IPS-15b (cell line): ENCODE measurements around the gene PHACTR1.

Experiments
- H3K27me3 ChIP-seq: one replicate; pipeline ENCODE4 v1.6.1; 2013; ENCODE audit warnings: low read length; ENCODE audit not compliant: control insufficient read depth, insufficient read depth
- H3K36me3 ChIP-seq: one replicate; pipeline ENCODE4 v1.6.1; 2013; ENCODE audit warnings: low read length; ENCODE audit not compliant: control insufficient read depth, insufficient read depth
- H3K4me1 ChIP-seq: one replicate; pipeline ENCODE4 v1.6.1; 2013; ENCODE audit warnings: mild to moderate bottlenecking, low read length; ENCODE audit not compliant: control insufficient read depth, insufficient read depth
- H3K4me3 ChIP-seq: one replicate; pipeline ENCODE4 v1.5.1; 2013; ENCODE audit warnings: low read depth, low read length
- H3K9ac ChIP-seq: one replicate; pipeline ENCODE4 v1.6.1; 2013; ENCODE audit warnings: low read depth, mild to moderate bottlenecking, low read length
- H3K9me3 ChIP-seq: one replicate; pipeline ENCODE4 v1.6.1; 2013; ENCODE audit warnings: mild to moderate bottlenecking, low read length; ENCODE audit not compliant: control insufficient read depth, insufficient read depth

PHACTR1 gene

GRCh38 chr6:13007744-13008143 is 291.2 kb downstream of the PHACTR1 start:
- Histone ChIP-seq H3K4me3 (no peak overlapping the region), H3K27me3 (peaks cover 14% of the 10 kb centered on the region), H3K9me3 (no peaks in the 10 kb centered on the region), H3K4me1 (peaks cover 4% of the 10 kb centered on the region), H3K9ac (no peak overlapping the region), H3K36me3 (no peaks in the 10 kb centered on the region)

- Histone ChIP-seq H3K9ac (no peak overlapping the region), H3K36me3 (no peaks in the 10 kb centered on the region), H3K4me1 (peaks cover 7% of the 10 kb centered on the region), H3K9me3 (no peaks in the 10 kb centered on the region), H3K4me3 (no peak overlapping the region), H3K27me3 (peaks cover 17% of the 10 kb centered on the region)
Observed at GRCh38 chr6:13009031-13009430, 292.5 kb downstream of the PHACTR1 start.

DNA sequence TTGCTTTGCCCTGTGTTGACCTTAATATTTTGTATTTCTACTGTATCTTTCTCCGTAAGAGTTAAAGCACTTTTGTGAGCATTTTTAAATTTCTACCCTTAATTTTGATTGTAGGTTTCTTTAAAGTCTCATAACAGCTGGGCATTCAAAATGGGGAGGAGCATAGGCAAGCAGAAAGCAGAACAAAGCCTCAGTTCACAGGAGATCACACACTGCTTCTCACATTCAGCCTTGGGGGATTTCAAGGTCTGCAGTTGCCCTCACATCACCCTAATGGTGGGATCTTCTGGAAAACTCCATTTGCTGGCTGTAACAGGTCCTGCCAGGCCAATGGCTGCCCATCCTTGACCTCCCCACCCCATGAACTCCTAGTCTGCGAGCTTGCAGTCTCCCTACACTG is 292.9 kb downstream of the PHACTR1 start:
- Histone ChIP-seq H3K4me3 (no peak overlapping the region), H3K27me3 (peaks cover 21% of the 10 kb centered on the region), H3K36me3 (no peaks in the 10 kb centered on the region), H3K9ac (no peak overlapping the region), H3K9me3 (no peaks in the 10 kb centered on the region), H3K4me1 (peaks cover 7% of the 10 kb centered on the region)

DNA sequence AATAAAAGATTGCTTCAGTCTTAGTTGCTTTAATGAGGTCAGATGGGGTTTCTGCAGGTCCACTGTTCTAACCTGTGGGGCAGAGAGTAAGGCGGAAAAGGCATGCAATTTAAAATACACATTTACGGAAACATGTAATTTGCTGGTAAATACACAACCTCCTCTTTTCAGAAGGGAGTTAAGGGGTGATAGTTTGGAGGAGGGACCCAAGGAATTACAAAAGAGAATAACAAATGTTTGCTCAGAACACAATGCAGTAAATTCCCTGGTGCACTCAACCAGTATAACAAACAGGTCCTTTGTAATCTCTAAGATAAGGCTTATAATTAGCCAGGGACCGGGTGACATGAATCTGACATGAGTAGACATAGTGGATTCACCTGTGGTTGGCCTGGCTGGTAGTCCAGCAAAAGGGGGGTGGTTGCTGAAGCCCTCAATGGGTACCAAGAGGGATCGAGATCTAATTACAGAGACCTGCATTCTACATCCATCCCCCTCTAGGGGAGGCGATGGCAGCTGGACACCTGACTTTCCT is 295.1 kb downstream of the PHACTR1 start:
- no peaks in the 10 kb centered on the region for H3K36me3 ChIP-seq
- peaks cover 36% of the 10 kb centered on the region for H3K27me3 ChIP-seq
- H3K4me1 ChIP-seq = peaks cover 7% of the 10 kb centered on the region
- H3K4me3 ChIP-seq = no peak overlapping the region
- H3K9me3 ChIP-seq = no peaks in the 10 kb centered on the region
- H3K9ac ChIP-seq = no peak overlapping the region

- peaks cover 36% of the 10 kb centered on the region for H3K27me3 ChIP-seq
- H3K4me1 ChIP-seq = peaks cover 7% of the 10 kb centered on the region
- no peaks in the 10 kb centered on the region for H3K36me3 ChIP-seq
- no peaks in the 10 kb centered on the region for H3K9me3 ChIP-seq
- H3K9ac ChIP-seq = no peak overlapping the region
- H3K4me3 ChIP-seq = peak overlapping the region; percentile 83
Observed at GRCh38 chr6:13012296-13012695, 295.7 kb downstream of the PHACTR1 start.

DNA sequence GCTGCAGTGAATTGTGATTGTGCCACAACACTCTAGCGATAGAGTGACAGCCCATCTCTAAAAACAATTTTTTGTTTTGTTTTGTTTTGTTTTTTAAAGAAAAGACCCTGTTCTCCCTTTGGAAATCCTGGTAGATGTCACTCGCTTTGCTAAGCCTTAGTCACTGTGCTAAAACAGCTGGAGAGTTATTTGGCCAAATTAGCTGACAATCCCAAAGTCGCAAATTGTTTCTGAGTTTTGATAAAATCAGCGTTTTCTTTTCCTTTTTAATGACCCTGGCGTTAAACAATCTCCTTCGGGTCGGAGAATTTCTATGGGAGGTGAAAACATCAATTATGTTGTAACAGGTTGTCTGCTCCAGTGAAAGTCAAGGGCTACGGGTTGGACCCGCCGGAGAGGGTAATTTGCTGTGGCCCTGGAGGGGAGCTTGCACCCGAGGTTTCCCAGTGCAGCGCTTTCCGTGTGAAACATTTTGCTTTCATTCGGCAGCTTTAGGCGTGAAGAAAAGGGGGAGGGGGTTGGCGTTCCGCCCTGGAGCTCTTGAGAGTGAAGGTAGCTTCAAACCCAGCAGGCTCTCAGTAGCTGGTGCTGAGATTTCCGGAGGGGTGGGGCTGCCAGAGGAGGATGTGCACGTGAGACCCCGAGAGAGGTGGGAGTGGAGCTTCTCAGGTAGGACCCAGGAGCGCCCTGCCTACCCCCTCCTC is 296.6 kb downstream of the PHACTR1 start:
- Histone ChIP-seq H3K4me3 (peak overlapping the region; percentile 83), H3K36me3 (no peaks in the 10 kb centered on the region), H3K4me1 (peaks cover 7% of the 10 kb centered on the region), H3K9ac (no peak overlapping the region), H3K9me3 (no peaks in the 10 kb centered on the region), H3K27me3 (peaks cover 36% of the 10 kb centered on the region)

DNA sequence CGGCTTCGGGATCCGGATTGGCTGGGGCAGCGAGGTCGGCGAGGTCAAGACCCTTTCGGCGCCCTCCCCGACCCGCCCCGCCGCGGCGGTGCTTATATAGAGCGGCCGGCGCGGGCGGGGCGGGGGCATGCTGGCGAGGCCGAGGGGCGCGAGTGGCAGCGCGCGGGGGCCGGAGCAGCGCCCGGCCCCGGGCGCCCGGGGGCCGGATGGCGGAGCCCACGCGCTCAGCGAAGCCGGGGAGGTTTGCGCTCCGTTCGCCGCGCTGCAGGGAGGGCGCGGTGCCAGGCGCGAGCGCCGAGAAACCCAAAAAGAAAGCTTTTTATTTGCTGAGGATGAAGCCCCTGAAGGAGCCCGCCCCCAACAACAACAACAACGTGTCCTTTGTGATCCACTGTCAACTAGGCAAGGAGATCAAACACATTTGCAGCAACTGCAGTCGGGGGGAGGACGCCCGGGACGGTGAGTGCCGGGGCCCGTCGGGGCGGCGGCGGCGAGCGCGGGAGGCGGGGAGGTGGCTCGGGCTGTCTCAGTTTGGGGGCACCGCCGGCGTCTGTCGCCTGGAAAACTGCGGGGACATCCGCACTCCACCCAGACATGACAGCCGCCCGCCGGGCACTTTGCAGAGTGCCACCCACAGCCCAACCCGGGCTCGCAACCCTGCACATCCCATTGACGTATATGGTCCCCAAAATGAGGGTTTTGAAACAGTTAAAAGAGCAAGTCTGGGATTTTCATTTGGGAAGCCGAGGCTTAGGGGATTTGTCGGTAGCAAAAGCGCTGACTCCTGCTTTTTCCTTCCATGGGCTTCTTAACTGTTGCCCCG is 297.3 kb downstream of the PHACTR1 start:
- H3K27me3 ChIP-seq = peaks cover 36% of the 10 kb centered on the region

DNA sequence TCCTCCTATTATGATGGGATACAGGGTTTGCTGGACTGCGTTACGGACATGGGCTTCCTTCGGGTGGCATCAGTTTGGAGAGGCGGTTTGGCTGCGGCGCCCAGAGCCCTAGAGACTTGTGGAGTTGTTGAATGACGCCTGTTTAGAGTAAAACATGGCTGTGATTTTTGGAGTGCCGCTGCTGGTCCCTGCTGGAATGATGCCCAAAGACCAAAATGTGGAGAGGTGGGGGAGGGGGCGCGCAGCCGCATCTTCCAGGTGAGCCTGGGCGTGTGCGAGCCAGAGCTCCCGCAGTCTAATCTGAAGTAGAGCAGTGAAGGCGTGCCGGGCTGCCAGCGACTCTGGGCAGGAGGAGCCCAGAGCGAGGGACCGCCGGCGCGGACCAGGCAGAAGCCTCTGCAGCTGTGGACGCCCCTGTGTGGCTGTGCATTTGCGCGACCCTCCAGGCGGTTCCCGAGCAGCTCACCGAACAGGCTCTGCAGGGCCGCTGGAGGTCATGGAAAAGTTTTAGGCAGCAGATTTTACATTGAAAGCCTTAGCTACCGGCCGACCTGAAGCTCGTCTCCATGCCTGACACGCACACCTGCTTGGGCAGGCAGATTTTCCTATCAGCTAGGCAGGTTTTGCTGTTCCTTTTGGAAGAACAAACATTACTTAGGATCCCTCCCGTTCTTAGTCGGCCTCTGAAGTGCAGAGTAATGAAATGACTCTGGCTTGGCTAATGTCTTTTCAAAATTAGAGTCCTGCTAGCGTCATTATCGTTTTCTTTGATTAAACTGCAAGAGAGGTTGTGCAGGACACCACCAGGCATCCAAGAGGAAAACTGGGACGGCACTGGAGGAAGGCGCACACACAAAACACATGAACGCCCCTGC is 298.2 kb downstream of the PHACTR1 start:
- Histone ChIP-seq H3K4me3 (peak overlapping the region; percentile 83), H3K27me3 (peaks cover 36% of the 10 kb centered on the region), H3K4me1 (peaks cover 7% of the 10 kb centered on the region), H3K36me3 (no peaks in the 10 kb centered on the region), H3K9ac (no peak overlapping the region), H3K9me3 (no peaks in the 10 kb centered on the region)

More for the DNA sequence above, 297.3 kb downstream of the PHACTR1 start:
- Histone ChIP-seq H3K4me3 (peak overlapping the region; percentile 83), H3K4me1 (peaks cover 7% of the 10 kb centered on the region), H3K36me3 (no peaks in the 10 kb centered on the region), H3K9me3 (no peaks in the 10 kb centered on the region), H3K9ac (no peak overlapping the region)

- Histone ChIP-seq H3K9ac (no peak overlapping the region), H3K4me1 (peaks cover 7% of the 10 kb centered on the region), H3K27me3 (peaks cover 36% of the 10 kb centered on the region), H3K36me3 (no peaks in the 10 kb centered on the region), H3K9me3 (no peaks in the 10 kb centered on the region), H3K4me3 (peak overlapping the region; percentile 83)
Observed at GRCh38 chr6:13015379-13015681, 298.8 kb downstream of the PHACTR1 start.

DNA sequence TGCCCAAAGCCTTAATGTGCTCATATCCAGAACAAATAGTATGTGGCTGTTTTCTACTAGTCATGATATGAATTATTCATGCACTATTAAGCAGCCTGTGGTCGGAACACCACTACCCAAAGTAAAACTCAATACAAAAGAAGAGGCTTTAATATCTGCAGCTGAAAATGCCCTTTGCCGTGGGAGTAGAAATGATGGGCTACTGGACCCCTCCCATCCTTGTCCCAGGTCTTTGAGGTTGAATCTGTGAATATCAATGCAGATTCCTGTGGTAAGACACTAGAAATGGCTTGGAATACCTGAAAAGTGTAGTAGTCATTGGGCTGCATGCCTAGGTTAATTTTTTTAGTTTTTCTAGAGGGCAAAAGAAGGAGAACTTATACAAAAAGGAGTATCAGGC is 308.0 kb downstream of the PHACTR1 start:
- Histone ChIP-seq H3K4me1 (no peaks in the 10 kb centered on the region), H3K9ac (no peak overlapping the region), H3K4me3 (no peak overlapping the region), H3K9me3 (no peaks in the 10 kb centered on the region), H3K27me3 (no peaks in the 10 kb centered on the region), H3K36me3 (no peaks in the 10 kb centered on the region)

DNA sequence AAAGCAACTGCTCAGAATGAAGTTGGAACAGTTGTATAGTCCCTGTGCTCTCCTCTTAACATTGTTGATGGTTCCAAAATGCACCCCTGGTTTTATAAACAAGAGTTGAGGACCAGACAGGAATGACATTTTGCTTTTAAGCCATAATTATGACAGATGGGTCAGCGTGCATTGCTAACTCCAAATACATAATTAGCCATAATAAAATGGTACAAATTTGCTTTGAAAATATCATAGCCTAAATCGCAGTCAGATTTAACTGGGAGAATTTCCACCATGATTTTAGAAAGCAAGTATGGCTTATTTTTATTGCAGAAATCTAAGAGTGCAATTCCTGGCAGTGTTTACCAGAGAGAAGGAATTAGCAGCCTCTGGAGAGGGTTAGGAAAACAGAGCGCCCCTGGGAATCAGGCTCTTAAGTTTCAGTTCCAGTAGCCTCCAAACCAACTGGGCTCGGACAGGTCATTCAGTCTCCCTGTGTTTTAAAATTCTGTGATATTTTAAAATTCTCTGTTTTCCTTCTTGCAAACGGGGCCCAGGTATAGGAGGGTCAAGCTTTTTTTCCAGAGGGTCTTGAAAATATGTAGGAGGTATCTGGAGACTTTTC is 309.4 kb downstream of the PHACTR1 start:
- no peak overlapping the region for H3K9ac ChIP-seq
- no peaks in the 10 kb centered on the region for H3K4me1 ChIP-seq
- no peaks in the 10 kb centered on the region for H3K27me3 ChIP-seq
- no peaks in the 10 kb centered on the region for H3K9me3 ChIP-seq
- H3K36me3 ChIP-seq = no peaks in the 10 kb centered on the region
- no peak overlapping the region for H3K4me3 ChIP-seq
